ENCODE data around the gene GUSB.
"Not testable (repeated sequence)": the region's sequence is repeated elsewhere in the genome, so short reads cannot be mapped to it uniquely, and the experiment has no call there.

GUSB gene

DNA sequence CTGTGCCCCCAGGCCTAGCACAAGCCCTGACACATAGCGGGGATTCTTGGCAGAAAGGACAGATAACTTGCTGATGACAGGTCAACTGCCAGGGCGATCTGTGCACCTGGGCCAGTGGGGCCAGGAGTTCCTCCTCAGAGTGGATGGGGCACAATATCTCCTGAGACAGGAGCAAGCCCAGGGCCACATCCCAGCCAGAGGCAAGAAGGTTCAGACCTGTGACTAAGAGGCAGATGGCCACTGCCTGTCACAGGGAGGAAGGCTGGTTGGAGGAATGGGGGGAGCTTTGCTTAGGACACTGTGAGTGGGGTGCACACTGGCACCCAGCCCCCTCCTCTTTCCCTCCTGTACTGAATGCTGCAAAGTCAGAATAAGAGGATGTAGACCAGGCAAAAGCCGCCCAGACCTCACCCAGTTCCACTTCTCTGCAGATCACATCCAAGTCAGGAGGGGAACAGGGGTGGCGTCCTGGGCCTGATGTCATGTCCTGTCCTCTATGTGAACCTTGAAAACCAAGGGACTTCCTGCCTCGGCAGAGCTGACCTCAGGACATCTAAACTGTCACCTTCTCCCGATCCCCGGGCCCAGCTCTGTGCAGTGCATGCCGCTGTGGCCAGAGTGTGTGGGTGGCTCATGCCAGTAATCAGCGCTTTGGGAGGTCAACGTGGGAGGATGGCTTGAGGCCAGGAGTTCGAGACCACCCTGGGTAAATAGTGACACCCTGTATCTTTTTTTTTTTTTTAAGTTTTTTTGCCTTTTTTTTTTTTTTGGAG, 1.3 kb downstream of the GUSB start:
- Mint-ChIP-seq H3K9me3 (no peaks in the 10 kb centered on the region), H3K4me1 (peaks cover 11% of the 10 kb centered on the region), H3K27ac (peak overlapping the region; percentile 88), H3K4me3 (peak overlapping the region; percentile 74), H3K36me3 (peaks cover 51% of the 10 kb centered on the region)
- ATAC-seq (peak; percentile 87), DNase-seq (ENCODE audit: low spot score in 2 of 2) (peak; percentile 35 to 74)

DNA sequence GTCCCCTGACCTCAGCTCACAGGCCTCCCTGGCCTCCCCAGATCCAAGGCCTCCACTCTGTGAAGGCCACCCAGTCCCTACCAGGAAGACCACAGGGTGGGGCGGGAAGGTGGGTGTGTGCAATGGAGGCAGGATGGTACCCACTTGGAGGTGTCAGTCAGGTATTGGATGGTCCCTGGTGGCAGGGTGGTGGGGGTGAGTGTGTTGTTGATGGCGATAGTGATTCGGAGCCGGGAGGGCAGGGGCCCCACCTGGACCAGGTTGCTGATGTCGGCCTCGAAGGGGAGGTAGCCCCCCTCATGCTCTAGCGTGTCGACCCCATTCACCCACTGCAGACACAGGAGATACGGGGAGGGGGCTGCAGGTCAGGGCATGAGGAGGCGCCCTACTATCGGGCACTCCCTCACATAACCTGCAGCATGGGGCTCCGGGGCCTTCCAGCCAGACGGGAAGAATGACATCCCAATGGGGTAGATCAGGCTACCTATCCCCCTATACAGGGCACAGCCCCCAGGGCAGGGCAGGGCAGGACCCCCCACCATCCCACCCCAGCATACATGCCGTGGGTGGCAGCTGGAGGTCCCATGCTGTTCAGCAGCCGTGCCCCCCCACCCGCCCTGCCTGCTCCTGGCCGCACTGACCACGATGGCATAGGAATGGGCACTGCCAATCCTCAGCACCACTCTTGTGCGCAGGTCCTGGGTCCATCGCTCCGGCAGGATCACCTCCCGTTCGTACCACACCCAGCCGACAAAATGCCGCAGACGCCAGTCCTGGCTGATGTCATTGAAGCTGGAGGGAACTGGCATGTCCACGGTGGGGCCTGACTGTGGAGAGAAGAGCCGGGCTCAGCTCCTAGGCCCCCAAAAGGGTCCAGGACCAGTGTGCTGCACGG, 2.2 kb downstream of the GUSB start:
- H3K4me3 Mint-ChIP-seq = peak overlapping the region; percentile 74
- peaks cover 55% of the 10 kb centered on the region for H3K36me3 Mint-ChIP-seq
- H3K4me1 Mint-ChIP-seq = peaks cover 11% of the 10 kb centered on the region
- no peak overlapping the region for H3K27ac Mint-ChIP-seq
- no peak for DNase-seq (ENCODE audit: low spot score in 2 of 2)
- H3K9me3 Mint-ChIP-seq = no peaks in the 10 kb centered on the region
- no peak for ATAC-seq

DNA sequence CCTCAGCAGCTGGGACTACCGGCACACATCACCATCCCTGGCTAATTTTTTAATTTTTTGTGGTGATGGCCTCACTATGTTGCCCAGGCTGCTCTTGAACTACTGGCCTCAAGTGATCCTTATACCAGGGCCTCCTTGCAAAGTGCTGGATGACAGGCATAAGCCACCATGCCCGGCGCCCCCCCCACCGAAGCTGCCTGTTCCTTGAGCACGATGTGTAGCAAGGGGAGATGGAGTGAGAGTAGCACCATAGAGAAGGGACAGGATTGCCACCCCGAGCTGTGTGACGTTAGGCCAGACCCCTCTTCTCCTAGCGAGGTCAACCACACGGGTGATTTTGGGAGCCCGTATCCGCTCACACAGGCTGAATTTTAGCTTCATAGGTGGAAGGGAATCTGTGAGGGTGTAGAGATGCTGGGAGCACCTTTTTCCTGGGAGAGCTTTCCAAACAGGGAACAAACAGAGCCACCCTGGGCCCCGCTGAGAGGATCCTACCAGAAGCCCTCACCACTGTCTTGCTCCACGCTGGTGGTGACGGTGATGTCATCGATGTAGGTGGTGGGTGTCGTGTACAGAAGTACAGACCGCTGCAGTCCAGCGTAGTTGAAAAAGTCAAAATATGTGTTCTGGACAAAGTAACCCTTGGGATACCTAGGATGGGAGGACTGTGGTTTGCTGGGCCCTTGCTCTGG, 3.0 kb downstream of the GUSB start:
- Mint-ChIP-seq H3K27ac (no peak overlapping the region), H3K9me3 (no peaks in the 10 kb centered on the region), H3K4me3 (no peak overlapping the region), H3K4me1 (peaks cover 11% of the 10 kb centered on the region), H3K36me3 (peaks cover 60% of the 10 kb centered on the region)
- DNase-seq (ENCODE audit: low spot score in 2 of 2) (no peak), ATAC-seq (no peak)

DNA sequence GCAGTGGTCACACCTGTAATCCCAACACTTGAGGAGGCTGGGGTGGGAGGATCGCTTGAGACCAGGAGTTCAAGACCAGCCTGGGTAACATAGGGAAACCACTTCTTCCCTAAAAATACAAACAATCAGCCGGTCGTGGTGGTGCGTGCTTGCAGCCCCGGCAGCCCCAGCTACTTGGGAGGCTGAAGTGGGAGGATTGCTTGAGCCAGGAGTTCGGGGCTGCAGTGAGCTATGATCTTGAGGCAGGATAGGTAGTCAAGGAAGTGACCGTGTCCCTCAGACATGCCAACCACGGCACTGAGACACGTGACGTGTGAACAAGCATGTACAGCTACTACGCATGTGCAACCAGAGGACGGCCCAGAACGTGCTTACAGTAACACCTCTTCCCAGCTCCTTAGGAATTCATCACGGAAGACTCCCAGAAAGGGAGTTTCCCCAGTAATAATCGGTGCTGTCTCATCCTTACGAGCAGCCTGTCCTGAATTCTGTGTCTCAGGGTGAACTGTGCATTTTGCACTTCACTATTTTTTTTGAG, 5.3 kb downstream of the GUSB start:
- Mint-ChIP-seq H3K36me3 (peaks cover 83% of the 10 kb centered on the region), H3K27ac (no peak overlapping the region), H3K9me3 (no peaks in the 10 kb centered on the region), H3K4me3 (no peak overlapping the region), H3K4me1 (peaks cover 11% of the 10 kb centered on the region)
- ATAC-seq = no peak
- DNase-seq (ENCODE audit: low spot score in 2 of 2) = no peak

GRCh38 chr7:65975814-65976445, 6.1 kb downstream of the GUSB start:
- H3K27ac Mint-ChIP-seq = no peak overlapping the region
- ATAC-seq (no peak), DNase-seq (ENCODE audit: low spot score in 2 of 2) (no peak)
- H3K9me3 Mint-ChIP-seq = no peaks in the 10 kb centered on the region
- no peak overlapping the region for H3K4me3 Mint-ChIP-seq
- peaks cover 8% of the 10 kb centered on the region for H3K4me1 Mint-ChIP-seq
- H3K36me3 Mint-ChIP-seq = peaks cover 88% of the 10 kb centered on the region

- Mint-ChIP-seq H3K4me1 (no peaks in the 10 kb centered on the region), H3K27ac (no peak overlapping the region), H3K9me3 (no peaks in the 10 kb centered on the region), H3K36me3 (peaks cover 90% of the 10 kb centered on the region), H3K4me3 (no peak overlapping the region)
- ATAC-seq = no peak
- DNase-seq (ENCODE audit: low spot score in 2 of 2) = no peak
Measured at GRCh38 chr7:65974876-65975275, 7.1 kb downstream of the GUSB start.

DNA sequence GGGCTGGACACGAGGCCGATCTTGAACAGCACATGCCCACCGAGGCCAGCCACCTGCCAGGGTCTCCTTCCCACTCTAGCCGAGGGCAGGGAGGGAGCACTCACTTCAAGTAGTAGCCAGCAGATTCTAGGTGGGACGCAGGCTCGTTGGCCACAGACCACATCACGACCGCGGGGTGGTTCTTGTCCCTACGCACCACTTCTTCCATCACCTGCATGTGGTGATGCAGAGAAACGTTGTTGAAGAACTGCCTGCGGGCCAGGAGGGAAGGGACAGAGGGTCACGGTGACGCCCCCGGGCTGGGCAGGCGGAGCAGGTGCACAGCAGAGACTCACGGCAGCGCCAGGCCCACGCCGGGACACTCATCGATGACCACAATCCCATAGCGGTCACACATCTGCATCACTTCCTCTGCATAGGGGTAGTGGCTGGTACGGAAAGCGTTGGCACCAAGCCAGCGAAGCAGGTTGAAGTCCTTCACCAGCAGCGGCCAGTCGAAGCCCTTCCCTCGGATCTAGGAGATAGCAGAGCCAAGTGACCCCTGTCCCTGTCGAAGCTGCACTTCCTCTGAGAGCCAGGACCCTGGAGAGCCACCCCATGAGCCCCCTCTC, 7.7 kb downstream of the GUSB start:
- Mint-ChIP-seq H3K9me3 (no peaks in the 10 kb centered on the region), H3K4me1 (no peaks in the 10 kb centered on the region), H3K27ac (peak overlapping the region; percentile 12), H3K36me3 (peaks cover 92% of the 10 kb centered on the region), H3K4me3 (no peak overlapping the region)
- no peak for ATAC-seq
- no peak for DNase-seq (ENCODE audit: low spot score in 2 of 2)

DNA sequence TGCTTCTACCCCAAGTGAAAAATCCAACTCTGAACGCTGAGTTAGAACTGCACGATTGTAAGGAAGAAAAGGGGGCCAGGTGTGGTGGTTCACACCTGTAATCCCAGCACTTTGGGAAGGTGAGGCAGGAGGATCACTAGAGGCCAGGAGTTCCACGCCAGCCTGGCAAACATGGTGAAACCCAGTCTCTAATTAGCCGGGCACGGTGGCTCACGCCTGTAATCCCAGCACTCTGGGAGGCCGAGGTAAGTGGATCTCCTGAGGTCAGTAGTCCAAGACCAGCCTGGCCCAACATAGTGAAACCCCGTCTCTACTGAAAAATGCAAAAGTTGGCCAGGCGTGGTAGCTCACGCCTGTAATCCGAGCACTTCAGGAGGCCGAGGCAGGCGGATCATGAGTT, 9.0 kb downstream of the GUSB start:
- Mint-ChIP-seq H3K9me3 (no peaks in the 10 kb centered on the region), H3K36me3 (peaks cover 92% of the 10 kb centered on the region)
- ATAC-seq = no peak

DNA sequence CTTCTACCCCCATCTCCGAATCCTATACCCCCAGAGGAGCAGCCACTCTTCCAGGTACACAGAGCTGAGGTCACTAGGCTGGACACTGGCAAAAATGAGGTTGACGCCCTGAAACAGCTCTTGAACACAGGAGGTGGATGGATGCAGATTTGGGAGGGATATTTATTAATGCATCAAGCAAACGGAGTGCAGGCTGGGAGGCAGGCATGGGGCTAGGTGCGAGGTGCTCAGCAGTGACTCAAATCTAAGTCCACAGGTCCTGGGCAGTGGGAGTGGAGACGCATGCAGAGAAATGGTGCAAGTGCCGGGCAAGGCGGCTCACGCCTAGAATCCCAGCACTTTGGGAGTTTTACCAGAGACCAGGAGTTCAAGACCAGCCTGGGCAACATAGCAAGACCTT, 11.0 kb downstream of the GUSB start:
- no peak overlapping the region for H3K27ac Mint-ChIP-seq
- H3K4me3 Mint-ChIP-seq = no peak overlapping the region
- H3K36me3 Mint-ChIP-seq = peaks cover 92% of the 10 kb centered on the region
- ATAC-seq = no peak
- H3K4me1 Mint-ChIP-seq = no peaks in the 10 kb centered on the region
- no peaks in the 10 kb centered on the region for H3K9me3 Mint-ChIP-seq
- DNase-seq (ENCODE audit: low spot score in 2 of 2) = no peak

More for the DNA sequence above, 9.0 kb downstream of the GUSB start:
- DNase-seq (ENCODE audit: low spot score in 2 of 2) = no peak
- Mint-ChIP-seq H3K4me1 (no peaks in the 10 kb centered on the region), H3K4me3 (no peak overlapping the region), H3K27ac (no peak overlapping the region)

- no peak for DNase-seq (ENCODE audit: low spot score in 2 of 2)
- H3K36me3 Mint-ChIP-seq = peaks cover 100% of the 10 kb centered on the region
- no peaks in the 10 kb centered on the region for H3K4me1 Mint-ChIP-seq
- H3K4me3 Mint-ChIP-seq = no peak overlapping the region
- no peak for ATAC-seq
- no peaks in the 10 kb centered on the region for H3K9me3 Mint-ChIP-seq
- peak overlapping the region; percentile 67 for H3K27ac Mint-ChIP-seq
Measured at GRCh38 chr7:65968256-65969185, 13.5 kb downstream of the GUSB start.

DNA sequence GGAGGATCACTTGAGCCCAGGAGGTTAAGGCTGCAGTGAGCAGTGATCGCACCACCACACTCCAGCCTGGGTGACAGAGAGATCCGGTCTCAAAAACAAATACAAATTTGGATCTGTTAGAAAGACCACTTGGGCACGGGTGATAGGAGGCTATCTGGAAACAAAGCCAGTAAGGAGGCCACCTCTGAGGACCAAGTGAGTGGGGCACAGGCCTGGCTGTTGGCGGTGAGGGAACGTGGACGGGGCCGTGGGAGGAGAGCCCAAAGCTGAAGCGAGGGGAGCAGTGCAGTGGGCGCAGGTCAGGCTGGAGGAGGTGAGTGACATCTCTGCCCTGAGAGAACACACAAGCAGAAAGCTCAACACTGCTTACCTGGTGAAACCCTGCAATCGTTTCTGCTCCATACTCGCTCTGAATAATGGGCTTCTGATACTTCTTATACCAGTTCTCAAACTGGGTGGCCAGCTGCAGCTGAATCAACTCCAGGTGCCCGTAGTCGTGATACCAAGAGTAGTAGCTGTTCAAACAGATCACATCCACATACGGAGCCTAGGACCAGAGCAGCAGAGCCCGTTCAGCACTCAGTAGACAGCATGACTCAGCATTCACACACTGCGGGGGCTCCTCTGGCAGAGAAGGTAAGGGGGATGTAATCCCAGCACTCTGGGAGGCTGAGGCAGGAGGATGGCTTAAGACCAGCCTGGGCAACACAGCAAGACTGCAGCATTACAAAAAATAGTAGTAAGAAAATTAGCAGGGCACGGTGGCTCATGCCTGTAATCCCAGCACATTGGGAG, 14.5 kb downstream of the GUSB start:
- peaks cover 100% of the 10 kb centered on the region for H3K36me3 Mint-ChIP-seq
- DNase-seq (ENCODE audit: low spot score in 2 of 2) (no peak), ATAC-seq (no peak)
- no peaks in the 10 kb centered on the region for H3K4me1 Mint-ChIP-seq
- H3K4me3 Mint-ChIP-seq = no peak overlapping the region
- H3K27ac Mint-ChIP-seq = peak overlapping the region; percentile 52
- no peaks in the 10 kb centered on the region for H3K9me3 Mint-ChIP-seq

DNA sequence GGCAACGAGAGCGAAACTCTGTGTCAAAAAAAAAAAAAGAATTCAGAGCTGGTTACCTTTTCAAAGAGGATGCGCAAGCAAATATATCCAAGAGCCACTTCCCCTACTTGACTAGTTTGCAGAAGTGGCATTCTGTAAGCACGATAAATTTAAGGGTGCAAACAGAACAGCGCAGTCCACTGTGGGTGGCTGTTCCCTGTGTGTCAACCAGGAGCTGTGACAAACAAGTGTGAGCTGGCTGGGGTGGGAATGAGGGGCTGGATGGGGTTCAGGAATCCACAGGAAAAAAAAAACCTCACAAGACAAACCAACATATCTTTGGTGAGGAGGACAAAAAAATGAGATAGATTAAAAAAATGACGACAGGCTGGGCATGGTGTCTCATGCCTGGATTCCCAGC, 15.9 kb downstream of the GUSB start:
- Mint-ChIP-seq H3K36me3 (peaks cover 98% of the 10 kb centered on the region), H3K27ac (peak overlapping the region; percentile 41), H3K9me3 (no peaks in the 10 kb centered on the region), H3K4me1 (no peaks in the 10 kb centered on the region), H3K4me3 (no peak overlapping the region)
- no peak for DNase-seq (ENCODE audit: low spot score in 2 of 2)
- no peak for ATAC-seq

GRCh38 chr7:65964671-65965070, 17.3 kb downstream of the GUSB start:
- H3K4me1 Mint-ChIP-seq; ATAC-seq; H3K4me3 Mint-ChIP-seq; H3K27ac Mint-ChIP-seq; H3K9me3 Mint-ChIP-seq; DNase-seq (ENCODE audit: low spot score in 2 of 2): not testable (repeated sequence)
- peaks cover 98% of the 10 kb centered on the region for H3K36me3 Mint-ChIP-seq

Measured in stimulated activated effector memory CD8-positive, alpha-beta T cell treated with anti-CD3 and anti-CD28 coated beads, Interleukin-12 subunit alpha, Interleukin-12 subunit beta, amount 100 ng/mL, for 72 hours (primary cell).